Measurements from ENCODE around the gene BIRC3.

The BIRC3 gene

GRCh38 chr11:102317099-102317767 is at the start of gene BIRC3:
BIRC3 (plus strand) TSS chr11:102317484; CDS start chr11:102324510, 7,026 bp downstream.
- Histone ChIP-seq H3K27me3 (ENCODE audit: control insufficient read depth, insufficient read depth, low read length) (peaks cover 10% of the 10 kb centered on the region), H3K4me1 (ENCODE audit: control insufficient read depth, low read depth, low read length) (no peaks in the 10 kb centered on the region), H3K9me3 (ENCODE audit: control insufficient read depth, low read depth, low read length) (no peaks in the 10 kb centered on the region), H3K36me3 (ENCODE audit: control insufficient read depth, low read depth, low read length) (no peaks in the 10 kb centered on the region), H3K4me3 (ENCODE audit: low read length) (peak within 1 kb of the TSS; percentile 63), H3K9ac (ENCODE audit: low read length) (no peak within 1 kb of the TSS), H3K27ac (ENCODE audit: low read length) (no peak within 1 kb of the TSS)

GRCh38 chr11:102267609-102268008 is 49.7 kb upstream of the BIRC3 start:
- H3K9ac ChIP-seq (ENCODE audit: low read length) = no peak overlapping the region
- no peaks in the 10 kb centered on the region for H3K9me3 ChIP-seq (ENCODE audit: control insufficient read depth, low read depth, low read length)
- peaks cover 8% of the 10 kb centered on the region for H3K4me1 ChIP-seq (ENCODE audit: control insufficient read depth, low read depth, low read length)
- H3K27ac ChIP-seq (ENCODE audit: low read length) = no peak overlapping the region
- peak overlapping the region; percentile 56 for H3K4me3 ChIP-seq (ENCODE audit: low read length)
- no peaks in the 10 kb centered on the region for H3K36me3 ChIP-seq (ENCODE audit: control insufficient read depth, low read depth, low read length)
- H3K27me3 ChIP-seq (ENCODE audit: control insufficient read depth, insufficient read depth, low read length) = peaks cover 5% of the 10 kb centered on the region

GRCh38 chr11:102268083-102268984 is 49.0 kb upstream of the BIRC3 start:
- Histone ChIP-seq H3K9me3 (ENCODE audit: control insufficient read depth, low read depth, low read length) (no peaks in the 10 kb centered on the region), H3K27me3 (ENCODE audit: control insufficient read depth, insufficient read depth, low read length) (peaks cover 5% of the 10 kb centered on the region), H3K4me1 (ENCODE audit: control insufficient read depth, low read depth, low read length) (peaks cover 8% of the 10 kb centered on the region), H3K36me3 (ENCODE audit: control insufficient read depth, low read depth, low read length) (no peaks in the 10 kb centered on the region), H3K27ac (ENCODE audit: low read length) (no peak overlapping the region), H3K4me3 (ENCODE audit: low read length) (peak overlapping the region; percentile 59), H3K9ac (ENCODE audit: low read length) (no peak overlapping the region)

- Histone ChIP-seq H3K9me3 (ENCODE audit: control insufficient read depth, low read depth, low read length) (no peaks in the 10 kb centered on the region), H3K27me3 (ENCODE audit: control insufficient read depth, insufficient read depth, low read length) (peaks cover 5% of the 10 kb centered on the region), H3K27ac (ENCODE audit: low read length) (no peak overlapping the region), H3K4me3 (ENCODE audit: low read length) (peak overlapping the region; percentile 59), H3K4me1 (ENCODE audit: control insufficient read depth, low read depth, low read length) (peaks cover 8% of the 10 kb centered on the region), H3K36me3 (ENCODE audit: control insufficient read depth, low read depth, low read length) (no peaks in the 10 kb centered on the region), H3K9ac (ENCODE audit: low read length) (no peak overlapping the region)
Measured at GRCh38 chr11:102268985-102269470, 48.3 kb upstream of the BIRC3 start.

GRCh38 chr11:102269927-102270326 is 47.4 kb upstream of the BIRC3 start:
- Histone ChIP-seq H3K9me3 (ENCODE audit: control insufficient read depth, low read depth, low read length) (no peaks in the 10 kb centered on the region), H3K9ac (ENCODE audit: low read length) (no peak overlapping the region), H3K36me3 (ENCODE audit: control insufficient read depth, low read depth, low read length) (no peaks in the 10 kb centered on the region), H3K27ac (ENCODE audit: low read length) (no peak overlapping the region), H3K4me3 (ENCODE audit: low read length) (no peak overlapping the region), H3K4me1 (ENCODE audit: control insufficient read depth, low read depth, low read length) (peaks cover 8% of the 10 kb centered on the region), H3K27me3 (ENCODE audit: control insufficient read depth, insufficient read depth, low read length) (peaks cover 5% of the 10 kb centered on the region)

GRCh38 chr11:102272047-102272824 is 45.0 kb upstream of the BIRC3 start:
- Histone ChIP-seq H3K27ac (ENCODE audit: low read length) (no peak overlapping the region), H3K9me3 (ENCODE audit: control insufficient read depth, low read depth, low read length) (no peaks in the 10 kb centered on the region), H3K4me1 (ENCODE audit: control insufficient read depth, low read depth, low read length) (peaks cover 8% of the 10 kb centered on the region), H3K27me3 (ENCODE audit: control insufficient read depth, insufficient read depth, low read length) (peaks cover 5% of the 10 kb centered on the region), H3K36me3 (ENCODE audit: control insufficient read depth, low read depth, low read length) (no peaks in the 10 kb centered on the region), H3K4me3 (ENCODE audit: low read length) (no peak overlapping the region), H3K9ac (ENCODE audit: low read length) (no peak overlapping the region)

- Histone ChIP-seq H3K27me3 (ENCODE audit: control insufficient read depth, insufficient read depth, low read length) (no peaks in the 10 kb centered on the region), H3K4me1 (ENCODE audit: control insufficient read depth, low read depth, low read length) (peaks cover 8% of the 10 kb centered on the region), H3K27ac (ENCODE audit: low read length) (no peak overlapping the region), H3K9ac (ENCODE audit: low read length) (no peak overlapping the region), H3K36me3 (ENCODE audit: control insufficient read depth, low read depth, low read length) (no peaks in the 10 kb centered on the region), H3K9me3 (ENCODE audit: control insufficient read depth, low read depth, low read length) (no peaks in the 10 kb centered on the region), H3K4me3 (ENCODE audit: low read length) (no peak overlapping the region)
Measured at GRCh38 chr11:102274628-102275027, 42.7 kb upstream of the BIRC3 start.

GRCh38 chr11:102276362-102276761 is 40.9 kb upstream of the BIRC3 start:
- Histone ChIP-seq H3K27me3 (ENCODE audit: control insufficient read depth, insufficient read depth, low read length) (no peaks in the 10 kb centered on the region), H3K4me1 (ENCODE audit: control insufficient read depth, low read depth, low read length) (peaks cover 25% of the 10 kb centered on the region), H3K27ac (ENCODE audit: low read length) (no peak overlapping the region)

GRCh38 chr11:102276783-102277182 is 40.5 kb upstream of the BIRC3 start:
- no peak overlapping the region for H3K27ac ChIP-seq (ENCODE audit: low read length)
- H3K27me3 ChIP-seq (ENCODE audit: control insufficient read depth, insufficient read depth, low read length) = no peaks in the 10 kb centered on the region
- H3K4me1 ChIP-seq (ENCODE audit: control insufficient read depth, low read depth, low read length) = peaks cover 25% of the 10 kb centered on the region
- no peak overlapping the region for H3K9ac ChIP-seq (ENCODE audit: low read length)
- no peaks in the 10 kb centered on the region for H3K9me3 ChIP-seq (ENCODE audit: control insufficient read depth, low read depth, low read length)
- no peaks in the 10 kb centered on the region for H3K36me3 ChIP-seq (ENCODE audit: control insufficient read depth, low read depth, low read length)
- no peak overlapping the region for H3K4me3 ChIP-seq (ENCODE audit: low read length)

More at GRCh38 chr11:102276362-102276761, 40.9 kb upstream of the BIRC3 start:
- H3K9me3 ChIP-seq (ENCODE audit: control insufficient read depth, low read depth, low read length) = no peaks in the 10 kb centered on the region
- H3K36me3 ChIP-seq (ENCODE audit: control insufficient read depth, low read depth, low read length) = no peaks in the 10 kb centered on the region
- no peak overlapping the region for H3K9ac ChIP-seq (ENCODE audit: low read length)
- no peak overlapping the region for H3K4me3 ChIP-seq (ENCODE audit: low read length)

GRCh38 chr11:102279641-102280170 is 37.6 kb upstream of the BIRC3 start:
- Histone ChIP-seq H3K4me1 (ENCODE audit: control insufficient read depth, low read depth, low read length) (peaks cover 25% of the 10 kb centered on the region), H3K9ac (ENCODE audit: low read length) (no peak overlapping the region), H3K27me3 (ENCODE audit: control insufficient read depth, insufficient read depth, low read length) (no peaks in the 10 kb centered on the region), H3K9me3 (ENCODE audit: control insufficient read depth, low read depth, low read length) (no peaks in the 10 kb centered on the region), H3K27ac (ENCODE audit: low read length) (no peak overlapping the region), H3K4me3 (ENCODE audit: low read length) (peak overlapping the region; percentile 43), H3K36me3 (ENCODE audit: control insufficient read depth, low read depth, low read length) (no peaks in the 10 kb centered on the region)
